H9 (cell line): ENCODE results near the gene PRMT7. TPM values are rescaled to one million over a fixed set of nuclear protein-coding genes. Genes with fewer than 3 reads are reported as not detected.

Source experiments
- DNase-seq: peaks from one replicate; pipeline ENCODE4 v3.0.0-alpha.2; 2017
- H2AFZ ChIP-seq: one replicate; pipeline ENCODE4 v1.6.1; 2013; ENCODE audit warnings: mild to moderate bottlenecking, low read length, control low read depth, moderate library complexity
- H2AK5ac ChIP-seq: 2 replicates; pipeline ENCODE4 v1.6.1; 2013; ENCODE audit warnings: low read length, control low read depth, mixed read lengths; ENCODE audit not compliant: insufficient read length
- H2BK120ac ChIP-seq: one replicate; pipeline ENCODE4 v1.6.1; 2013; ENCODE audit warnings: low read depth, mild to moderate bottlenecking, low read length, control low read depth, inconsistent platforms; ENCODE audit not compliant: poor library complexity, severe bottlenecking
- H2BK12ac ChIP-seq: 2 replicates; pipeline ENCODE4 v1.6.1; 2013; ENCODE audit warnings: low read length, control low read depth, mixed read lengths, low read depth; ENCODE audit not compliant: insufficient read length
- H2BK15ac ChIP-seq: 2 replicates; pipeline ENCODE4 v1.6.1; 2013; ENCODE audit warnings: low read depth, low read length, control low read depth
- H2BK20ac ChIP-seq: one replicate; pipeline ENCODE4 v1.6.1; 2013; ENCODE audit warnings: low read depth, mild to moderate bottlenecking, low read length, control low read depth, inconsistent platforms; ENCODE audit not compliant: poor library complexity, severe bottlenecking
- H2BK5ac ChIP-seq: 2 replicates; pipeline ENCODE4 v1.6.1; 2013; ENCODE audit warnings: low read length, control low read depth, mixed read lengths; ENCODE audit not compliant: insufficient read length
- H3K14ac ChIP-seq: 2 replicates; pipeline ENCODE4 v1.6.1; 2013; ENCODE audit warnings: low read length, control low read depth; ENCODE audit not compliant: insufficient read depth
- H3K18ac ChIP-seq: 2 replicates; pipeline ENCODE4 v1.6.1; 2013; ENCODE audit warnings: low read depth, mild to moderate bottlenecking, mixed read lengths, low read length, control low read depth; ENCODE audit not compliant: insufficient read length
- H3K23ac ChIP-seq: 2 replicates; pipeline ENCODE4 v1.6.1; 2013; ENCODE audit warnings: low read length, control low read depth, mixed read lengths, low read depth; ENCODE audit not compliant: insufficient read length
- H3K23me2 ChIP-seq: 2 replicates; pipeline ENCODE4 v1.6.1; 2013; ENCODE audit warnings: low read depth, mild to moderate bottlenecking, mixed read lengths, low read length, control low read depth; ENCODE audit not compliant: insufficient read length, poor library complexity, severe bottlenecking
- H3K27ac ChIP-seq: 2 replicates; pipeline ENCODE4 v1.5.1; 2013; ENCODE audit warnings: low read length, control low read depth, mixed read lengths, low read depth; ENCODE audit not compliant: insufficient read length
- H3K27me3 ChIP-seq: 2 replicates; pipeline ENCODE4 v1.6.1; 2013; ENCODE audit warnings: low read length, control low read depth, inconsistent platforms; ENCODE audit not compliant: insufficient read depth
- H3K4ac ChIP-seq: 2 replicates; pipeline ENCODE4 v1.6.1; 2013; ENCODE audit warnings: low read depth, mild to moderate bottlenecking, control low read depth, inconsistent platforms, low read length, moderate library complexity
- H3K4me1 ChIP-seq: 2 replicates; pipeline ENCODE4 v1.6.1; 2013; ENCODE audit warnings: low read length, control low read depth, inconsistent platforms; ENCODE audit not compliant: insufficient read depth
- H3K4me2 ChIP-seq: 2 replicates; pipeline ENCODE4 v1.6.1; 2013; ENCODE audit warnings: low read length, control low read depth, mixed read lengths; ENCODE audit not compliant: insufficient read length, insufficient read depth
- H3K56ac ChIP-seq: 2 replicates; pipeline ENCODE4 v1.6.1; 2013; ENCODE audit warnings: low read depth, mild to moderate bottlenecking, mixed read lengths, low read length, control low read depth; ENCODE audit not compliant: insufficient read length
- H3K79me1 ChIP-seq: 2 replicates; pipeline ENCODE4 v1.6.1; 2013; ENCODE audit warnings: low read depth, mild to moderate bottlenecking, moderate library complexity, low read length, control low read depth, inconsistent platforms; ENCODE audit not compliant: insufficient read depth, poor library complexity, severe bottlenecking
- H3K79me2 ChIP-seq: 2 replicates; pipeline ENCODE4 v1.6.1; 2013; ENCODE audit warnings: low read length, control low read depth, inconsistent platforms; ENCODE audit not compliant: insufficient read depth
- H3K9ac ChIP-seq: 2 replicates; pipeline ENCODE4 v1.6.1; 2013; ENCODE audit warnings: low read length, control low read depth, mixed read lengths; ENCODE audit not compliant: insufficient read length; ENCODE audit errors: extremely low read depth
- H3K9me3 ChIP-seq: one replicate; pipeline ENCODE4 v1.6.1; 2013; ENCODE audit warnings: low read depth, low read length, inconsistent platforms; ENCODE audit not compliant: control insufficient read depth
- H3T11ph ChIP-seq: one replicate; pipeline ENCODE4 v1.6.1; 2013; ENCODE audit warnings: mild to moderate bottlenecking, low read length, control low read depth, inconsistent platforms
- H4K20me1 ChIP-seq: one replicate; pipeline ENCODE4 v1.6.1; 2013; ENCODE audit not compliant: control insufficient read depth, insufficient read length, insufficient read depth
- H4K5ac ChIP-seq: 2 replicates; pipeline ENCODE4 v1.6.1; 2013; ENCODE audit warnings: low read depth, mild to moderate bottlenecking, mixed read lengths, low read length, control low read depth; ENCODE audit not compliant: insufficient read length
- H4K8ac ChIP-seq: replicated peaks from 2 replicates; pipeline ENCODE4 v1.6.1; 2013; ENCODE audit warnings: low read length, control low read depth, mixed read lengths, low read depth; ENCODE audit not compliant: insufficient read length
- H4K91ac ChIP-seq: 2 replicates; pipeline ENCODE4 v1.6.1; 2013; ENCODE audit warnings: low read depth, mild to moderate bottlenecking, moderate library complexity, mixed read lengths, low read length, control low read depth; ENCODE audit not compliant: insufficient read length
- H3K27ac Mint-ChIP-seq, 3 experiments: 2 replicates in 2 of 3; 3 replicates in 1 of 3; pipeline ENCODE4 v1.8.0; 2020 to 2021; ENCODE audit warnings: mixed read lengths in 3 of 3, mild to moderate bottlenecking in 1 of 3, moderate library complexity in 1 of 3
- H3K27me3 Mint-ChIP-seq: 2 replicates; pipeline ENCODE4 v1.8.0; 2021; ENCODE audit warnings: low read depth, mild to moderate bottlenecking, moderate library complexity, mixed read lengths
- H3K36me3 Mint-ChIP-seq, 3 experiments: 2 replicates in 2 of 3; 3 replicates in 1 of 3; pipeline ENCODE4 v1.8.0; 2020 to 2021; ENCODE audit warnings: low read depth in 3 of 3, mixed read lengths in 3 of 3; ENCODE audit not compliant: insufficient read depth in 1 of 3
- H3K4me1 Mint-ChIP-seq, 2 experiments: 2 replicates each; pipeline ENCODE4 v1.8.0; 2020; ENCODE audit warnings: mixed read lengths in 2 of 2
- H3K4me3 Mint-ChIP-seq, 2 experiments: 2 replicates in 1 of 2; 3 replicates in 1 of 2; pipeline ENCODE4 v1.8.0; 2020 to 2021; ENCODE audit warnings: mild to moderate bottlenecking in 2 of 2, mixed read lengths in 2 of 2, moderate library complexity in 1 of 2
- H3K9me3 Mint-ChIP-seq, 2 experiments: 2 replicates in 1 of 2; 3 replicates in 1 of 2; pipeline ENCODE4 v1.8.0; 2020; ENCODE audit warnings: mild to moderate bottlenecking in 2 of 2, mixed read lengths in 2 of 2, moderate library complexity in 1 of 2
- WGBS: extraction: QIAGEN DNeasy Blood & Tissue Kit; methylation state at CpG from one replicate; pipeline ENCODE4 v1.1.7; 2013; ENCODE audit warnings: missing lambda C conversion rate, low lambda C conversion rate, mixed read lengths; ENCODE audit not compliant: insufficient read length; ENCODE audit errors: extremely low coverage; 5-methylcytosine and 5-hydroxymethylcytosine counted together
- total RNA-seq: library from RNA; stranded (reverse); gene quantifications from 2 replicates; pipeline ENCODE4 v1.2.1, GENCODE V29; 2021
- TF ChIP-seq, protein P1 (sequence below): fragments of 200-600 bp; sonication (generic); conservative IDR thresholded peaks from 3 replicates; pipeline ENCODE4 v1.8.0; 2021; ENCODE audit warnings: antibody characterized with exemption, mild to moderate bottlenecking

PRMT7 gene
- total RNA-seq, 1 experiment from 2014 or later = 56.6 TPM

DNA sequence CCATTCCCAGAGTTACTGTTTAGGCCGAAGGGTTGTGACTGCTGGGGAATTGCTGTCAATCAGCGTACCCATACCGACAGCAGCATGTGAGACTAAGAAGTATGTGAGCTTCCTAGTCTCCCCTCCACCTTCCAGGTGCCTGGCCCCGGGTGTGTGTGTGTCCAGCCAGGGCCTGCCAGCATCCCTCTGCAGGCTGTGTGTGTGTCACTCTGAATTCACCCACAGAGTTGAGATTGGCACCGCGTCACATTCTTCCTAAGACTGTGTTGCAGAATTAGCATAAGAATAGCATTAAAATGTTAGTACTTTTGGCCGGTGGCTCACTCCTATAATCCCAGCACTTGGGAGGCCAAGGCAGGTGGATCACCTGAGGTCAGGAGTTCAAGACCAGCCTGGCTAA is 31.8 kb downstream of the PRMT7 start:
- Histone ChIP-seq H3K18ac (no peak overlapping the region), H3K27me3 (no peaks in the 10 kb centered on the region), H3K27ac (no peak overlapping the region), H3K56ac (no peak overlapping the region), H2BK15ac (no peak overlapping the region), H2AFZ (no peak overlapping the region), H4K20me1 (peaks cover 3% of the 10 kb centered on the region), H2BK120ac (no peak overlapping the region), H3K79me1 (no peaks in the 10 kb centered on the region), H4K5ac (no peak overlapping the region), H3T11ph (no peak overlapping the region), H4K91ac (no peak overlapping the region), H3K4me2 (no peak overlapping the region), H3K79me2 (no peaks in the 10 kb centered on the region), H3K9ac (no peak overlapping the region), H4K8ac (no peak overlapping the region), H2BK12ac (no peak overlapping the region), H2BK5ac (no peak overlapping the region), H3K4ac (no peak overlapping the region), H3K23me2 (no peaks in the 10 kb centered on the region), H3K14ac (no peak overlapping the region), H2AK5ac (no peak overlapping the region), H2BK20ac (no peak overlapping the region), H3K4me1 (no peaks in the 10 kb centered on the region), H3K9me3 (no peaks in the 10 kb centered on the region), H3K23ac (no peak overlapping the region)
- H3K9me3 Mint-ChIP-seq = no peaks in the 10 kb centered on the region; a peak in 1 of 5 replicates
- peak overlapping the region in 2 of 3 experiments; percentile 41 to 49; a peak in 2 of 7 replicates for H3K27ac Mint-ChIP-seq
- H3K27me3 Mint-ChIP-seq = no peaks in the 10 kb centered on the region
- no peak overlapping the region for H3K4me3 Mint-ChIP-seq
- peaks cover 34 to 82% (median 74%) of the 10 kb centered on the region in 3 experiments; a peak in 6 of 7 replicates for H3K36me3 Mint-ChIP-seq
- TF ChIP-seq, protein P1, sequence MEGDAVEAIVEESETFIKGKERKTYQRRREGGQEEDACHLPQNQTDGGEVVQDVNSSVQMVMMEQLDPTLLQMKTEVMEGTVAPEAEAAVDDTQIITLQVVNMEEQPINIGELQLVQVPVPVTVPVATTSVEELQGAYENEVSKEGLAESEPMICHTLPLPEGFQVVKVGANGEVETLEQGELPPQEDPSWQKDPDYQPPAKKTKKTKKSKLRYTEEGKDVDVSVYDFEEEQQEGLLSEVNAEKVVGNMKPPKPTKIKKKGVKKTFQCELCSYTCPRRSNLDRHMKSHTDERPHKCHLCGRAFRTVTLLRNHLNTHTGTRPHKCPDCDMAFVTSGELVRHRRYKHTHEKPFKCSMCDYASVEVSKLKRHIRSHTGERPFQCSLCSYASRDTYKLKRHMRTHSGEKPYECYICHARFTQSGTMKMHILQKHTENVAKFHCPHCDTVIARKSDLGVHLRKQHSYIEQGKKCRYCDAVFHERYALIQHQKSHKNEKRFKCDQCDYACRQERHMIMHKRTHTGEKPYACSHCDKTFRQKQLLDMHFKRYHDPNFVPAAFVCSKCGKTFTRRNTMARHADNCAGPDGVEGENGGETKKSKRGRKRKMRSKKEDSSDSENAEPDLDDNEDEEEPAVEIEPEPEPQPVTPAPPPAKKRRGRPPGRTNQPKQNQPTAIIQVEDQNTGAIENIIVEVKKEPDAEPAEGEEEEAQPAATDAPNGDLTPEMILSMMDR = no peak
- H3K4me1 Mint-ChIP-seq = peaks cover 5 to 8% of the 10 kb centered on the region in 2 experiments
- DNase-seq = no peak
- no CpG with 5 or more reads among the region's 7 CpGs for WGBS
